NCI-H187 treated with DMSO at 0.1 percent for 48 hours (cell line): Measurements from ENCODE around the gene DGKZ.

Source experiments
- DNase-seq: peaks from one replicate; lab custom pipeline; 2025; lab: John Stamatoyannopoulos, UW

DGKZ gene

GRCh38 chr11:46393759-46394158 lies 46.5 kb downstream of the DGKZ start:
- DNase-seq = no peak

- DNase-seq = no peak
Measured at GRCh38 chr11:46397526-46397925, 50.3 kb downstream of the DGKZ start.

GRCh38 chr11:46402957-46403902 lies 56.0 kb downstream of the DGKZ start:
- no peak for DNase-seq

- DNase-seq = no peak
Measured at GRCh38 chr11:46404476-46405017, 57.3 kb downstream of the DGKZ start.

DNA sequence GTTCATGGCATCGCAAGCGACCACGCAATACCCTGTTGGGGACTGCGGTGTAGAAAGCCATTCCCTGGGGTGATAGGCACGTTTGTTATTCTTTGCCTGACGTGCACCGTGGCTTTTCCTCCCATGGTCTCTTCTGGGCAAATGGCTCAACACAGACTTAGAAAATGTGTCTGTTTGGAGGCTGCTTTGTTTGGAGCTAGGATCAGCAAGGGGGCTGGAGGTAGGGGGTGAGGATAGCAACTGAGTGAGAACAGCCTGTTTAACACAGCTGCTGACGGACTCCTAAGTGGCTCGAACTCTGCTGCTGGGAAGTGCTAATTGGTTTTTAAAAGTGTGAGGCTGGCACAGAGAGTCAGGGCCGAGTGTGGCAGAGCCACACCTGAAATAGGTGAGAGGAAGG lies 60.4 kb downstream of the DGKZ start:
- no peak for DNase-seq

GRCh38 chr11:46408407-46408986 lies 61.2 kb downstream of the DGKZ start:
- no peak for DNase-seq

- DNase-seq = no peak
Measured at GRCh38 chr11:46410021-46410420, 62.8 kb downstream of the DGKZ start.

GRCh38 chr11:46413760-46414465 lies 66.7 kb downstream of the DGKZ start:
- no peak for DNase-seq

DNA sequence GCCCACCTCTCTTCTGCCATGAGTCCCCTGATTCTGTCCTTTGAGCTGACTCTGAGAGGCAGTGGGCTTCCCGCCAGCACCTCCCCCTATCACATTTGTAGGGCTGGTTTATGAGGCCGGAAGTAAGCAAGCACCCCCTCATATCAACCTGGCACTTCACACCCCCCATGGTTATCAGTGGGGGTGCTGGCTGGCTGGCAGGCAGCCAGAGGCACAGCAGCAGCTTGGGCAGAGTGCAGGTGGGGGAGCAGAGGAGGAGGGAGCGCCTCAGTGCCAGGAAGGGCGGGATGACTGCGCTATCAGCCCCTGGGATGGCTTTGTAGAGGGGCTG lies 67.2 kb downstream of the DGKZ start:
- no peak for DNase-seq

GRCh38 chr11:46414879-46415278 lies 67.6 kb downstream of the DGKZ start:
- no peak for DNase-seq

- no peak for DNase-seq
Measured at GRCh38 chr11:46417711-46418110, 70.4 kb downstream of the DGKZ start.

DNA sequence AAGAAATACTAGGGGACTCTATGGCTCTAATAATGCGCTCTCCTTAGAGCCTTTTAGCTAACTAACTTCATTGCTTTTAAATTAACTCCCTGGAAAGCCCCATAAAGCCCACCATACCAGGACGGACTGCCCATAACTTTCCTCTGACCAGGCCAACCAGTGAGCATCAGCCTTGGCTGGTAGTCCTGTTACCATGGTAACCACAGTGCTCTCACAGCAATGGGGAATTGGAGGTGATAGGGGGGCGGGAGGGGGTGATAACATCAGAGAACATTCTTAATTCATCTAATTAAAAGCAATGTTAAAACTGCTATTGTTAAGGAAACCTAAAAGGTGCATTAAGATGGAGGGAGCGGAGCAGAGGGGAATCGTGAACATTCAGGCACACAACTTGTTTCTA lies 71.5 kb downstream of the DGKZ start:
- no peak for DNase-seq

DNA sequence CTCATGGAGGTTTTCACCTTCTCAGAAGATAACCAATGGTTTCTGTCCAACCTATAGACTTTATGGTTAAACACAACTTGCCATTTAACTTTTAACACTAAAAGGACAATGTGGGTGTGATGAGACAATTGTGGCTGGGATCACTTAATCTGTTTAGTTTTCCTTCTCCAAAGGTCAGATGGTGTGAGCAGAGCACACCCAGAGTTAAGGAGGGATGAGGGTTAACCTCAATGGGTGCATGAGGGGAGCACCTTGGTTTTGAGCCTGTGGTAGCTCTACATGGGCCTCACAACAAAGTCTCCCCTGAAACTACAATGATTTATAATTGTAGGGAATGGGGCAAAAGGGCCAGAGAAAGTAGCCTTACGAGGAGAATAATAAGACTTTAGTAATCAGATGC lies 73.2 kb downstream of the DGKZ start:
- no peak for DNase-seq

GRCh38 chr11:46421257-46421880 lies 74.1 kb downstream of the DGKZ start:
- DNase-seq = no peak

DNA sequence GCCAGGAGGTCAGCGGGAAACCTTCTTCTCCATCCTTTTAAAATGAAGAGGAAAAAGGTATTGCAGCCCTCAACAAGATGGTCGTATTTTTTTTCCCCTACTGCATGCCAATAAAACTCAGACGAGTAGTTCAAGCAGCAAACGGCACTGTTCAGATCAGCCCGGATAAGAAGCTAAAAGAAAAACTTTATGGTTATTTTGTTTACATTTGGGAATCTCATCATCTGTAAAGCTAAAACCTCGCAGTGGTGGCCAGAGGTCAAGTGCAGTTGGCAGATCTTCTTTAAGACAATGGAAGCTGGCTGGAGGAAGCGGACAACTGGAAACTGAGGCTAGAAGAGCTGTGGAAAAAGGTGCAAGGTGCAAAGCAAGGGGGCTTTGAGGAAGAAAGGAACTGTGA lies 75.3 kb downstream of the DGKZ start:
- no peak for DNase-seq

DNA sequence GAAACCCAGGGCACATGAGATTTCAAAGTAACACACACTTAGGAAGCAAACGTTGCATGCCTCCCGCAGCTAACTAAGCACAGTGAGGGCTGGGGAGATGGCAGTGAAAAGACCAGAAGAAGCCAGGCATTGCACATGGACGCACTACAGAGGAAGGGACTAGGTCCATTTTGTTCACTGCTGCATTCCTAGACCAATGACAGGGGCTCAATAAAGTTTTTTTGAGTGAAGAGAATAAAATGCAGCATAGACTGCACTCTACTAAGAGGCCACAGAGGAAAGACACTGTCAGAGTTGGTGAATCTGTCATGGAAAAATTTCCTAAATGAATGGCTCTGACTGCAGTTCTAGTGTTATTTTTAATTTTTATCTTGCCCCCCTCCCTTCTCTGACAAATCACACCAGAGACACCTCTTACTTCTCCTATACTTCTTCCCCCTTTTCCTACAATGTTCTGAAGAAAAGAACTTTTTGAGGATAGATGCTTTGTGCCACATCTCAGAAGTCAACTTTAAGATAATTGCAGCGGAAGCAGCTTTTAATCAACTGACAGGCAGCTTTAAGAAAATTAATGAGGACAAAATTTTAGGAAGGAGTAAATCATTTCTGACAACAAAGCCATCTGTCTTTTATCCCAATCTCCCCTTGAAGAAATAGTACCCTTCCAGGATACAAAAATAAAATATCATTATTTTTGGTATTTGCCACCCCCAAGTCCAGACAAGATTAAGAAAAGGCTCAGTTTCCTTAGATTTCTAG lies 79.1 kb downstream of the DGKZ start:
- DNase-seq = no peak

DNA sequence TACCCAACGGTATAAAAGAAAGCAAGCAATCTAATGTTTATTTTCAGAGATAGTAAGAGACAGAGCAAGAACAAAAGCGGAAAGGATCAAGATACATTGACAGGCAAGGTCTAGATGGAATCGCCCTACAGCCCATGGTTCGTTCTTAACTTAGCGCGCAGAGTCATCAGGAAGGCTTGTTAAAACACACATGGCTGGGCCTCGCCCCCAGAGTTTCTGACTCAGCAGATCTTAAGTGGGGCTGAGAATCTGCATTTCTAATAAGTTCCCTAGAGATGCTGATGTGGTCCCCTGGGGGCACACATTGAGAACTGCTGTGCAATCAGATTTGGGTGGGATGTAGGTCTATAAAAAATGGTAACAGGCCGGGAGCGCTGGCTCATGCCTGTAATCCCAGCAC lies 80.1 kb downstream of the DGKZ start:
- no peak for DNase-seq

DNA sequence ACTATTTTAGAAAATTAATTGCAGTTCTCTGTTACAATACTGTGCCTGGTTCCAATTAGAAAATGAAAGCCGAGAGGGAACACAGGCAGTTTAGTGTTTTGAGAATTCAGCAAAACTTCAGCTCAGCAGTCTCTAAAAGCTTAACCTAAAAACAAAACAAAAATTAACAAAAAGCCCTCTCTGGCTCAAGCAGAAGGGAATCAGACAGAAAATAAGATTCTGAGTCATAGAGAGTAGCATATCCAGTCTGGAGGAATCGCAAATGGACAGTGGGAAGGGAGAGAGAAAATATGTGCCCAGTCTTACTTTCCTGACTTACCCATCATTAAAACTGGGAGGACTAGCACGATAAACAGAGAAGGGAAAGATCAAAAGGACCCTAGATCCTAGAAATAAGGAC lies 82.5 kb downstream of the DGKZ start:
- no peak for DNase-seq
